A549 (cell line): ENCODE measurements around the gene CABCOCO1. TPM values are rescaled to one million over a fixed set of nuclear protein-coding genes. Genes with fewer than 3 reads are reported as not detected.

Experiments used
- ATAC-seq, 2 experiments: fragments of 200-7000 bp in 1 of 2; fragments of >200 bp in 1 of 2; cut with Nextera tagmentation in 1 of 2; cut with Tn5 transposase in 1 of 2; 3 replicates each; pipeline versions ENCODE4 v1.8.0 to v1.9.1; 2018 to 2020; ENCODE audit warnings: mild to moderate bottlenecking in 1 of 2, moderate library complexity in 1 of 2
- CTCF ChIA-PET: fragments of 300-600 bp; sonication (Branson Sonifier 250); formaldehyde crosslinking; extraction: SDS; loops from one replicate; lab custom pipeline; 2021; ENCODE audit warnings: antibody characterized with exemption, inconsistent platforms; lab: Yijun Ruan, JAX
- POLR2A ChIA-PET: fragments of 350-600 bp; formaldehyde crosslinking; extraction: SDS; loops from one replicate; lab custom pipeline; 2021; ENCODE audit warnings: antibody characterized with exemption, inconsistent platforms; lab: Yijun Ruan, JAX
- DNase-seq, 2 experiments: peaks; one replicate each; pipeline versions ENCODE4 v3.0.0 to v3.0.0-alpha.2; 2011 to 2016; ENCODE audit warnings: low read depth in 1 of 2, low spot score in 1 of 2
- FAIRE-seq: peaks from 2 replicates; lab custom pipeline; 2011; peaks lifted over from hg19 to GRCh38; lab: Jason Lieb, UNC
- H3K27ac ChIP-seq, 2 experiments: fragments of >200 bp; sonication (Bioruptor Twin); formaldehyde crosslinking; 3 replicates each; pipeline ENCODE4 v1.5.1; 2016 to 2017
- H3K4me1 ChIP-seq: fragments of >200 bp; sonication (Bioruptor Twin); formaldehyde crosslinking; 3 replicates; pipeline ENCODE4 v1.6.1; 2016
- H3K4me2 ChIP-seq: fragments of >200 bp; sonication (Bioruptor Twin); formaldehyde crosslinking; 3 replicates; pipeline ENCODE4 v1.6.1; 2016
- H3K4me3 ChIP-seq: fragments of >200 bp; sonication (Bioruptor Twin); formaldehyde crosslinking; 3 replicates; pipeline ENCODE4 v1.5.1; 2016
- H3K9me3 ChIP-seq: fragments of >200 bp; sonication (Bioruptor Twin); formaldehyde crosslinking; 3 replicates; pipeline ENCODE4 v1.6.1; 2016
- BCL3 ChIP-seq: fragments of >200 bp; sonication (Bioruptor Twin); formaldehyde crosslinking; IDR thresholded peaks from 3 replicates; pipeline ENCODE4 v1.6.1; 2016
- BHLHE40 ChIP-seq: IDR thresholded peaks from 2 replicates; pipeline ENCODE4 v1.6.1; 2012; ENCODE audit warnings: low read depth, low read length, inconsistent platforms
- CBX2 ChIP-seq: fragments of 200-600 bp; sonication (generic); IDR thresholded peaks from 2 replicates; pipeline ENCODE4 v1.6.1; 2016; ENCODE audit warnings: low read depth, mild to moderate bottlenecking, borderline replicate concordance
- CBX8 ChIP-seq: fragments of 200-600 bp; sonication (generic); IDR thresholded peaks from 2 replicates; pipeline ENCODE4 v1.6.1; 2016
- CEBPB ChIP-seq, 2 experiments: fragments of >200 bp in 1 of 2; sonication (Bioruptor Twin) in 1 of 2; formaldehyde crosslinking in 1 of 2; IDR thresholded peaks; 2 replicates each; pipeline ENCODE4 v1.6.1; 2012 to 2016
- CHD2 ChIP-seq: fragments of 150-350 bp; IDR thresholded peaks from 2 replicates; pipeline ENCODE4 v1.6.1; 2014; ENCODE audit warnings: low read length; ENCODE audit not compliant: partially characterized antibody
- E2F6 ChIP-seq: IDR thresholded peaks from 2 replicates; pipeline ENCODE4 v1.6.1; 2012; ENCODE audit warnings: low read depth, borderline replicate concordance
- EHF ChIP-seq: fragments of 250-450 bp; sonication (Bioruptor Pico); IDR thresholded peaks from 2 replicates; pipeline ENCODE4 v1.5.0; 2020; ENCODE audit warnings: mild to moderate bottlenecking
- EHMT2 ChIP-seq: fragments of 200-600 bp; sonication (generic); IDR thresholded peaks from 2 replicates; pipeline ENCODE4 v1.6.1; 2016; ENCODE audit warnings: antibody characterized with exemption, low read depth, mild to moderate bottlenecking, moderate library complexity
- ELK1 ChIP-seq: fragments of 150-350 bp; IDR thresholded peaks from 2 replicates; pipeline ENCODE4 v1.6.1; 2014; ENCODE audit warnings: low read depth, mild to moderate bottlenecking, low read length
- EP300 ChIP-seq, 2 experiments: fragments of >200 bp; sonication (Bioruptor Twin); formaldehyde crosslinking; IDR thresholded peaks; 2 replicates in 1 of 2; 3 replicates in 1 of 2; pipeline ENCODE4 v1.6.1; 2016 to 2017
- ESRRA ChIP-seq: fragments of 150-350 bp; IDR thresholded peaks from 2 replicates; pipeline ENCODE4 v1.6.1; 2014; ENCODE audit warnings: mild to moderate bottlenecking, low read length, borderline replicate concordance
- FOXS1 ChIP-seq: fragments of 250-450 bp; sonication (Bioruptor Pico); IDR thresholded peaks from 2 replicates; pipeline ENCODE4 v1.5.0; 2020; ENCODE audit warnings: mild to moderate bottlenecking, moderate library complexity
- GATA3 ChIP-seq: IDR thresholded peaks from 2 replicates; pipeline ENCODE4 v1.6.1; 2012; ENCODE audit warnings: borderline replicate concordance
- HOXA7 ChIP-seq: fragments of 250-450 bp; sonication (Bioruptor Pico); IDR thresholded peaks from 2 replicates; pipeline ENCODE4 v1.5.0; 2020; ENCODE audit warnings: mild to moderate bottlenecking, moderate library complexity
- HOXB5 ChIP-seq: fragments of 250-450 bp; sonication (Bioruptor Pico); IDR thresholded peaks from 2 replicates; pipeline ENCODE4 v1.5.0; 2020; ENCODE audit warnings: mild to moderate bottlenecking, moderate library complexity
- JUN ChIP-seq, 2 experiments: fragments of >200 bp; sonication (Bioruptor Twin); formaldehyde crosslinking; IDR thresholded peaks; 2 replicates in 1 of 2; 3 replicates in 1 of 2; pipeline ENCODE4 v1.6.1; 2016 to 2017
- MAFK ChIP-seq: fragments of 450-650 bp; IDR thresholded peaks from 2 replicates; pipeline ENCODE4 v1.6.1; 2014; ENCODE audit not compliant: partially characterized antibody
- MAX ChIP-seq: IDR thresholded peaks from 2 replicates; pipeline ENCODE4 v1.6.1; 2012
- MAZ ChIP-seq: fragments of 150-350 bp; IDR thresholded peaks from 2 replicates; pipeline ENCODE4 v1.6.1; 2014; ENCODE audit warnings: antibody characterized with exemption, low read depth, low read length, borderline replicate concordance
- NFE2L2 ChIP-seq: fragments of 150-350 bp; conservative IDR thresholded peaks from 2 replicates; pipeline ENCODE4 v1.6.1; 2014; ENCODE audit warnings: low read length
- NPAS2 ChIP-seq: fragments of 250-450 bp; sonication (Bioruptor Pico); IDR thresholded peaks from 2 replicates; pipeline ENCODE4 v1.8.0; 2022; ENCODE audit warnings: mild to moderate bottlenecking, moderate library complexity, borderline replicate concordance
- NR3C1 ChIP-seq: fragments of >200 bp; sonication (Bioruptor Twin); formaldehyde crosslinking; IDR thresholded peaks from 3 replicates; pipeline ENCODE4 v1.6.1; 2017
- PHF8 ChIP-seq: fragments of 200-600 bp; sonication (generic); IDR thresholded peaks from 2 replicates; pipeline ENCODE4 v1.6.1; 2016; ENCODE audit warnings: low read depth, mild to moderate bottlenecking, antibody characterized with exemption, moderate library complexity, borderline replicate concordance
- POLR2AphosphoS2 ChIP-seq: conservative IDR thresholded peaks from 2 replicates; pipeline ENCODE4 v1.6.1; 2012; ENCODE audit warnings: low read length, improper control_type of control experiment, inconsistent platforms
- RARB ChIP-seq: fragments of 250-450 bp; sonication (Bioruptor Pico); IDR thresholded peaks from 2 replicates; pipeline ENCODE4 v1.8.0; 2021; ENCODE audit warnings: mild to moderate bottlenecking, moderate library complexity
- RCOR1 ChIP-seq: fragments of 150-350 bp; IDR thresholded peaks from 2 replicates; pipeline ENCODE4 v1.6.1; 2014; ENCODE audit warnings: antibody characterized with exemption, low read length, low read depth
- RFX5 ChIP-seq: fragments of 450-650 bp; IDR thresholded peaks from 2 replicates; pipeline ENCODE4 v1.7.1; 2014; ENCODE audit warnings: antibody characterized with exemption, mild to moderate bottlenecking, moderate library complexity
- RNF2 ChIP-seq: fragments of 200-600 bp; sonication (generic); IDR thresholded peaks from 2 replicates; pipeline ENCODE4 v1.6.1; 2016; ENCODE audit warnings: low read depth, mild to moderate bottlenecking, antibody characterized with exemption, moderate library complexity, borderline replicate concordance
- SMC3 ChIP-seq: fragments of >200 bp; sonication (Bioruptor Twin); formaldehyde crosslinking; IDR thresholded peaks from 3 replicates; pipeline ENCODE4 v1.6.1; 2018; ENCODE audit warnings: inconsistent platforms
- SREBF2 ChIP-seq: fragments of 450-650 bp; IDR thresholded peaks from 2 replicates; pipeline ENCODE4 v1.6.1; 2014; ENCODE audit warnings: mild to moderate bottlenecking, moderate library complexity
- TP53 ChIP-seq: fragments of 250-450 bp; sonication (Bioruptor Pico); IDR thresholded peaks from 2 replicates; pipeline ENCODE4 v1.5.0; 2021; ENCODE audit warnings: mild to moderate bottlenecking, moderate library complexity
- WGBS: methylation state at CpG from one replicate; pipeline ENCODE4 v1.1.6; 2017; ENCODE audit errors: missing lambda C conversion rate; 5-methylcytosine and 5-hydroxymethylcytosine counted together
- polyA plus RNA-seq, 4 experiments: library from polyadenylated mRNA; depleted of rRNA in 3 of 4; stranded (reverse); fragments of >200 nt; fragmentation: RNase III in 1 of 4; extraction: RNeasy Plus Mini Kit Qiagen cat#74134 plus additional on column Dnase treatment in 1 of 4; gene quantifications; 2 replicates in 3 of 4; 3 replicates in 1 of 4; pipeline ENCODE4 v1.2.3, GENCODE V29; 2011 to 2017

Gene CABCOCO1
- polyA plus RNA-seq, 2 of the 4 experiments (the other 2 are of a cell fraction) = 0.77 to 1.1 TPM

- POLR2A ChIA-PET = no interaction called here
- WGBS = 44% methylated on average over 2 of the region's 2 CpGs
Measured at GRCh38 chr10:61746377-61746776, 83.6 kb downstream of the CABCOCO1 start.

GRCh38 chr10:61747307-61747706 lies 84.6 kb downstream of the CABCOCO1 start:
- FAIRE-seq (no peak), ATAC-seq (no peak)

More at GRCh38 chr10:61746377-61746776, 83.6 kb downstream of the CABCOCO1 start:
- ATAC-seq (no peak), DNase-seq (no peak), FAIRE-seq (no peak)
- Histone ChIP-seq H3K9me3 (no peaks in the 10 kb centered on the region), H3K4me2 (no peak overlapping the region), H3K4me1 (peaks cover under 1% of the 10 kb centered on the region; the same call in 1 of the 3 replicates), H3K4me3 (no peak overlapping the region), H3K27ac (no peak overlapping the region)
- TF ChIP-seq TP53 = no peak
- TF ChIP-seq MAZ = no peak
- no peak for TF ChIP-seq NR3C1
- no peak for TF ChIP-seq CBX2
- no peak for TF ChIP-seq CHD2
- TF ChIP-seq MAX = no peak
- TF ChIP-seq POLR2AphosphoS2 = no peak
- no peak for TF ChIP-seq NFE2L2
- TF ChIP-seq NPAS2 (CRISPR knock-in tag) = no peak
- TF ChIP-seq ESRRA = no peak
- no peak for TF ChIP-seq MAFK
- no peak for TF ChIP-seq CEBPB (IDR thresholded peaks at IDR 0.05)
- TF ChIP-seq EHF (CRISPR knock-in tag) = no peak
- no peak for TF ChIP-seq GATA3
- TF ChIP-seq HOXA7 (CRISPR knock-in tag) = no peak
- TF ChIP-seq RARB (CRISPR knock-in tag) = no peak
- no peak for TF ChIP-seq JUN (IDR thresholded peaks at IDR 0.05)
- TF ChIP-seq CBX8 = no peak
- CTCF ChIA-PET = interaction anchor here (1.2 to 1.6 kb wide), 2 partner anchors 73 to 475 kb away, joined by 5 to 6 read pairs; no protein-coding TSS in a partner anchor

GRCh38 chr10:61749291-61749690 lies 86.6 kb downstream of the CABCOCO1 start:
- H3K4me2 ChIP-seq = no peak overlapping the region
- POLR2A ChIA-PET = no interaction called here
- TF ChIP-seq MAZ = no peak
- TF ChIP-seq HOXB5 (CRISPR knock-in tag) = no peak
- no peak for TF ChIP-seq ELK1
- TF ChIP-seq E2F6 = no peak
- no peak for TF ChIP-seq EHF (CRISPR knock-in tag)
- TF ChIP-seq RNF2 = no peak
- no peak for TF ChIP-seq RFX5
- DNase-seq = no peak
- CTCF ChIA-PET = interaction anchor here (0.6 to 2.9 kb wide), 8 partner anchors 12 to 549 kb away, joined by 3 to 32 read pairs (median 4); no protein-coding TSS in a partner anchor
- whole genome bisulfite sequencing = 92% methylated on average over 3 of the region's 3 CpGs
- no peaks in the 10 kb centered on the region for H3K9me3 ChIP-seq
- ATAC-seq = no peak
- no peak for FAIRE-seq
- H3K27ac ChIP-seq = no peak overlapping the region
- H3K4me1 ChIP-seq = peaks cover 14% of the 10 kb centered on the region
- H3K4me3 ChIP-seq = no peak overlapping the region

More at GRCh38 chr10:61747307-61747706, 84.6 kb downstream of the CABCOCO1 start:
- 66% methylated on average over 2 of the region's 2 CpGs for WGBS
- CTCF ChIA-PET = interaction anchor here (0.7 to 1.6 kb wide), 4 partner anchors 10 to 476 kb away, joined by 3 to 6 read pairs (median 4); no protein-coding TSS in a partner anchor
- H3K4me3 ChIP-seq = no peak overlapping the region
- peaks cover 10% of the 10 kb centered on the region for H3K4me1 ChIP-seq
- no peak for TF ChIP-seq RCOR1
- TF ChIP-seq HOXB5 (CRISPR knock-in tag) = no peak
- TF ChIP-seq FOXS1 (CRISPR knock-in tag) = no peak
- TF ChIP-seq EHF (CRISPR knock-in tag) = no peak
- TF ChIP-seq SREBF2 = no peak
- no peak for TF ChIP-seq BHLHE40
- TF ChIP-seq PHF8 = no peak
- TF ChIP-seq EP300 (IDR thresholded peaks at IDR 0.05) = no peak
- TF ChIP-seq SMC3 = no peak
- TF ChIP-seq BCL3 = no peak
- no peak for TF ChIP-seq CBX2
- no peak for TF ChIP-seq RARB (CRISPR knock-in tag)
- no peak for TF ChIP-seq ESRRA
- TF ChIP-seq EHMT2 = no peak
- TF ChIP-seq NFE2L2 = no peak
- H3K4me2 ChIP-seq = no peak overlapping the region
- H3K27ac ChIP-seq = no peak overlapping the region
- H3K9me3 ChIP-seq = no peaks in the 10 kb centered on the region
- POLR2A ChIA-PET = no interaction called here
- no peak for DNase-seq
